Karpas-422 (cell line): Measurements from ENCODE around the gene EIF4B. TPM values are rescaled to one million over a fixed set of nuclear protein-coding genes. Genes with fewer than 3 reads are reported as not detected.

Source experiments
- DNase-seq: peaks from one replicate; pipeline ENCODE4 v3.0.0-alpha.2; 2015
- H2AFZ ChIP-seq: fragments of 200-600 bp; sonication (generic); 2 replicates; pipeline ENCODE4 v1.6.1; 2014; ENCODE audit warnings: antibody characterized with exemption, low read length, mixed read lengths
- H3K27ac ChIP-seq: fragments of 200-600 bp; sonication (generic); 2 replicates; pipeline ENCODE4 v1.5.1; 2014; ENCODE audit warnings: mild to moderate bottlenecking, low read length, moderate library complexity
- H3K27me3 ChIP-seq: fragments of 200-600 bp; sonication (generic); 2 replicates; pipeline ENCODE4 v1.6.1; 2014; ENCODE audit warnings: low read length, mixed read lengths
- H3K36me3 ChIP-seq: fragments of 200-600 bp; sonication (generic); 2 replicates; pipeline ENCODE4 v1.6.1; 2014; ENCODE audit warnings: low read length, mixed read lengths; ENCODE audit not compliant: insufficient read depth
- H3K4me1 ChIP-seq: fragments of 200-600 bp; sonication (generic); 2 replicates; pipeline ENCODE4 v1.6.1; 2014; ENCODE audit warnings: mild to moderate bottlenecking, low read length, mixed read lengths
- H3K4me2 ChIP-seq: fragments of 200-600 bp; sonication (generic); 2 replicates; pipeline ENCODE4 v1.6.1; 2014; ENCODE audit warnings: low read length, low read depth, mild to moderate bottlenecking; ENCODE audit not compliant: poor library complexity, severe bottlenecking
- H3K4me3 ChIP-seq: fragments of 200-600 bp; sonication (generic); 2 replicates; pipeline ENCODE4 v1.5.1; 2014; ENCODE audit warnings: mild to moderate bottlenecking, antibody characterized with exemption, low read length, mixed read lengths
- H3K79me2 ChIP-seq: fragments of 200-600 bp; sonication (generic); 2 replicates; pipeline ENCODE4 v1.6.1; 2014; ENCODE audit warnings: mild to moderate bottlenecking, low read length, mixed read lengths
- H3K9ac ChIP-seq: fragments of 200-600 bp; sonication (generic); 2 replicates; pipeline ENCODE4 v1.6.0; 2014; ENCODE audit warnings: low read length
- H3K9me2 ChIP-seq: fragments of 200-600 bp; sonication (generic), shearing (Covaris generic); replicated peaks from 2 replicates; pipeline ENCODE4 v1.6.0; 2014; ENCODE audit warnings: mild to moderate bottlenecking, low read length, moderate library complexity; ENCODE audit not compliant: insufficient read depth
- H3K9me3 ChIP-seq: fragments of 300-700, 200-600 bp; sonication (generic); 2 replicates; pipeline ENCODE4 v1.6.1; 2014; ENCODE audit warnings: low read length, mixed read lengths
- H4K20me1 ChIP-seq: fragments of 200-600 bp; sonication (generic); 2 replicates; pipeline ENCODE4 v1.6.1; 2014; ENCODE audit warnings: mild to moderate bottlenecking, antibody characterized with exemption, low read length, low read depth; ENCODE audit not compliant: insufficient read depth
- small RNA-seq: library from RNA; depleted of rRNA; stranded (forward); fragments of <200 nt; gene quantifications from one replicate; pipeline ENCODE3, GENCODE V24; 2014
- total RNA-seq: library from RNA; depleted of rRNA; stranded (reverse); fragments of >200 nt; shearing (Covaris generic); gene quantifications from 2 replicates; pipeline ENCODE4 v1.2.3, GENCODE V29; 2014; ENCODE audit warnings: low replicate concordance; rRNA removed

The EIF4B gene
- total RNA-seq, 1 experiment from 2014 or later: 549 TPM

DNA sequence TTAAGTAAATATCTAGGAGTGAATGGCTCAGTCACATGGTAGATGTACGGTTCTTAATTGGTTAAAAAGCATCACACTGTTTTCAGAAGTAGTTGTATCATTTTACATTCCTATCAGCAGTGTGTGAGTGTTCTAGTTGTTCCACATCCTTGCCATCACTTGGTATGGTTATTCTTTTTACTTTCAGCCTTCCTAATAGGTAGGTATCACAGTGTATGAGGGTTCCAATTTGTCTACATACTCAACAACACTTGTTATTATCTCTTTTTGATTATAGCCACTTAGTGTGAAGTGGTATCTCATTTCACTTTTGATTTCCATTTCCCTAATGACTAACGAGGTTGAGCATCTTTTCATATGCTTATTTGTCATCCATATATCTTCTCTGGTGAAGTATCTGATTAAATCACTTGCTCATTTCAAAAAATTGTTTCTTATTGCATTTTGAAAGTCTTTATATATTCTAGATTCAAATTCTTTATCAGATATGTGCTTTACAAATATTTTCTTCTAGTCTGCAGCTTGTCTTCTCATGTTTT is 76.5 kb downstream of the EIF4B start:
- Histone ChIP-seq H3K9me2 (no peaks in the 10 kb centered on the region), H4K20me1 (no peaks in the 10 kb centered on the region), H3K36me3 (no peaks in the 10 kb centered on the region), H3K9ac (no peak overlapping the region), H3K79me2 (peaks cover 7% of the 10 kb centered on the region), H3K27me3 (no peaks in the 10 kb centered on the region), H3K4me2 (no peak overlapping the region), H3K4me3 (no peak overlapping the region), H3K4me1 (peaks cover 18% of the 10 kb centered on the region), H3K9me3 (no peaks in the 10 kb centered on the region), H2AFZ (no peak overlapping the region), H3K27ac (no peak overlapping the region)
- DNase-seq: no peak

DNA sequence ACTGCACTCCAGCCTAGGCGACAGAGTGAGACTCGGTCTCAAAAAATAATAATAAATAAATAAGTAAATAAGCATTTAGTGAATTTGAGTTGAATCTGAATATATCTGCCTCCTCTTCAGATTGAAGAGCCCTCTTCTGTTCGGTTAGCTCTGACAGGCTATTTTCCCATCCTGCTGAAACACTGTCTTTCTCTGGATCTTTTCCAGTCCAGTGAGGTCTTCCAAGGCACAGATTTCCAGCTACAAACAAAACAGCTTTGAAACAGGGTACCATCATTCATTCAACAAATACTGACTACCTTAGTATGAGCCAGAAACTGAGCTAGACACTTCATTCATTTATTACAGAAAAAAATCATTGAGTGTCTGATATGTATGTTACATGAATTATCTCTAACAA is 80.1 kb downstream of the EIF4B start:
- H3K27ac ChIP-seq: no peak overlapping the region
- no peaks in the 10 kb centered on the region for H3K9me2 ChIP-seq
- DNase-seq: no peak
- no peaks in the 10 kb centered on the region for H3K9me3 ChIP-seq
- H3K36me3 ChIP-seq: no peaks in the 10 kb centered on the region
- no peak overlapping the region for H3K4me3 ChIP-seq
- no peaks in the 10 kb centered on the region for H4K20me1 ChIP-seq
- H2AFZ ChIP-seq: no peak overlapping the region
- no peaks in the 10 kb centered on the region for H3K27me3 ChIP-seq
- no peaks in the 10 kb centered on the region for H3K4me1 ChIP-seq
- H3K79me2 ChIP-seq: no peaks in the 10 kb centered on the region
- H3K4me2 ChIP-seq: no peak overlapping the region
- H3K9ac ChIP-seq: no peak overlapping the region

DNA sequence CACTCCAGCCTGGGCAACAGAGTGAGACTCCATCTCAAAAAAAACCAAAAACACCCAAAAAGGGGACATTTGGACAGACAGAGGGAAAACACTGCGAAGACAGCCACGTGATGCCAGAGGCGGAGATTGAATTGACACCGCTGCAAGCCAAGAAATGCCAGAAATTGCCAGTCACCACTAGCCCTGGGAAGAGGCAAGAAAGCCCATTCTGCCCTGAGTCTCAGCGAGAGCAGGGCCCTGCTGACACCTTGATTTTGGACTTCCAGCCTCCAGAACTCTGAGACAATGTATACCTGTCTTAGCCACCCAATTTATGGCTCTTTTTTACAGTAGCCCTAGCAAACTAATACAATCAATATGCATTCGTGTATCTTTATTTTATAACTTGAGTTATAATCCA is 83.8 kb downstream of the EIF4B start:
- no peak overlapping the region for H3K4me3 ChIP-seq
- no peak for DNase-seq

DNA sequence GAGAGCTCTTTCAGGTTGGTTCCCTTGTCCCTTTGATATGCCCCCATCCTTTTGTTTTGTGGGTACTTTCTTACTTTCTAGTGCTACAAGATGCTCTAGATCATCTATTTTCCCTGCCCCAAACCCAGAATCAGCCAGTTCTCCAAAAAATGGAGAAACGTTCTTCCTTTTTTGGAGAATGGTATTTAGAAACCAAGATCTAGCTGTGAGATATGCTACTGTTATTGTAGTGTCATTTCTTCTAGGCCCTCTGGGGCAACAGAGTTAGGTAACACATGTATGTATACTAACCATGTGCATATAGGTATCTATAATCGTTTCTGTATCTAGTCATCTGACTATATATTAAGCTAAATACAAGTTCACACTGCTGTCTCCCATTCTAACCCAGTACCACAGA is 84.3 kb downstream of the EIF4B start:
- H4K20me1 ChIP-seq: no peaks in the 10 kb centered on the region
- H3K79me2 ChIP-seq: no peaks in the 10 kb centered on the region
- H3K27me3 ChIP-seq: no peaks in the 10 kb centered on the region
- no peak overlapping the region for H3K4me2 ChIP-seq
- DNase-seq: no peak
- no peak overlapping the region for H3K4me3 ChIP-seq
- no peaks in the 10 kb centered on the region for H3K9me2 ChIP-seq
- no peak overlapping the region for H2AFZ ChIP-seq
- H3K27ac ChIP-seq: no peak overlapping the region
- H3K36me3 ChIP-seq: no peaks in the 10 kb centered on the region
- no peaks in the 10 kb centered on the region for H3K9me3 ChIP-seq
- H3K9ac ChIP-seq: no peak overlapping the region
- no peaks in the 10 kb centered on the region for H3K4me1 ChIP-seq

More for the DNA sequence above, 83.8 kb downstream of the EIF4B start:
- H3K9me2 ChIP-seq: no peaks in the 10 kb centered on the region
- no peaks in the 10 kb centered on the region for H3K4me1 ChIP-seq
- no peaks in the 10 kb centered on the region for H3K9me3 ChIP-seq
- no peak overlapping the region for H3K4me2 ChIP-seq
- H3K27ac ChIP-seq: no peak overlapping the region
- H3K27me3 ChIP-seq: no peaks in the 10 kb centered on the region
- no peaks in the 10 kb centered on the region for H3K79me2 ChIP-seq
- no peak overlapping the region for H3K9ac ChIP-seq
- H4K20me1 ChIP-seq: no peaks in the 10 kb centered on the region
- no peaks in the 10 kb centered on the region for H3K36me3 ChIP-seq
- H2AFZ ChIP-seq: no peak overlapping the region

DNA sequence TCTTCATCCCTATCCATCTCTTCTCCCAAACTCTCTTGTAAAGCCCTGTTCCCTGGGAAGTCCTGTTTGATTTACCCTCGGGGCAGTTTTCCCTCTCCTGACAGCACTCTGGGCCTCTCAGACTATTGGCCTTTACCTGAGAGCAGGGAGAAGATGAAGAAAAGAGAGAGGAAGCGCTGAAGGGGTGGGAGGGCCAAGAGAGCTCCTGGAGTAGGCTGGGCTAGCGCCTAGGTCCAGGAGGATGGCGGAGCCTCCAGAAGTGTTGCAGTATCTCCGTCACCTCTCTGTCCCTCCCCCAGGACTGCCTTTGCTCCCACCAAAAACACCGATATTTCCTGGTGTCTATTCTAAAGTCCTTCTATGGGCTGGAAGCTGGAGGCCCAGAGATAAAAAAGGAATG is 85.5 kb downstream of the EIF4B start:
- Histone ChIP-seq H3K79me2 (no peaks in the 10 kb centered on the region), H4K20me1 (no peaks in the 10 kb centered on the region), H3K27me3 (no peaks in the 10 kb centered on the region), H3K4me2 (no peak overlapping the region), H3K9me2 (no peaks in the 10 kb centered on the region), H3K4me3 (no peak overlapping the region), H3K4me1 (no peaks in the 10 kb centered on the region), H2AFZ (no peak overlapping the region), H3K9me3 (no peaks in the 10 kb centered on the region), H3K9ac (no peak overlapping the region), H3K36me3 (no peaks in the 10 kb centered on the region), H3K27ac (no peak overlapping the region)
- DNase-seq: no peak

Small RNA genes within 50 kb of the gene (small RNA-seq; reads per million reads assigned to genes)
- gene MIR6757: not detected

Other genes with a start within 250 kb of the EIF4B start
- not detected in 2 replicates for gene KRT76, start 229.1 kb upstream of the EIF4B start, total RNA-seq
- not detected in 2 replicates for gene KRT3, start 210.3 kb upstream of the EIF4B start, total RNA-seq
- gene KRT4, start 192.3 kb upstream of the EIF4B start, total RNA-seq: not detected in 2 replicates
- gene KRT79, start 172.1 kb upstream of the EIF4B start, total RNA-seq: not detected in 2 replicates
- gene KRT78, start 157.5 kb upstream of the EIF4B start, total RNA-seq: not detected in 2 replicates
- gene KRT8, start 101.4 kb upstream of the EIF4B start, total RNA-seq: not detected in 2 replicates
- not detected in 2 replicates for gene KRT18, start 57.3 kb upstream of the EIF4B start, total RNA-seq
- 0.48 TPM in 1 of 2 replicates, not detected in the other for gene TNS2, start 43.6 kb downstream of the EIF4B start, total RNA-seq
- 11.1 and 17.4 TPM in 2 replicates for gene SPRYD3, start 72.9 kb downstream of the EIF4B start, total RNA-seq
- gene IGFBP6, start 91.2 kb downstream of the EIF4B start, total RNA-seq: 0.54 TPM in 1 of 2 replicates, not detected in the other
- gene SOAT2, start 97.0 kb downstream of the EIF4B start, total RNA-seq: not detected in 2 replicates
- 24.0 and 30.6 TPM in 2 replicates for gene ZNF740, start 174.3 kb downstream of the EIF4B start, total RNA-seq
- gene CSAD, start 174.5 kb downstream of the EIF4B start, total RNA-seq: 13.1 and 19.2 TPM in 2 replicates
- gene ITGB7, start 200.8 kb downstream of the EIF4B start, total RNA-seq: 124 and 159 TPM in 2 replicates
- 1.7 and 6.5 TPM in 2 replicates for gene RARG, start 225.8 kb downstream of the EIF4B start, total RNA-seq